ENCODE measurements around the gene TAAR9. TPM values are rescaled to one million over a fixed set of nuclear protein-coding genes. Genes with fewer than 3 reads are reported as not detected.

Gene TAAR9
- total RNA-seq, 1 donor from 2014 or later: not detected

DNA sequence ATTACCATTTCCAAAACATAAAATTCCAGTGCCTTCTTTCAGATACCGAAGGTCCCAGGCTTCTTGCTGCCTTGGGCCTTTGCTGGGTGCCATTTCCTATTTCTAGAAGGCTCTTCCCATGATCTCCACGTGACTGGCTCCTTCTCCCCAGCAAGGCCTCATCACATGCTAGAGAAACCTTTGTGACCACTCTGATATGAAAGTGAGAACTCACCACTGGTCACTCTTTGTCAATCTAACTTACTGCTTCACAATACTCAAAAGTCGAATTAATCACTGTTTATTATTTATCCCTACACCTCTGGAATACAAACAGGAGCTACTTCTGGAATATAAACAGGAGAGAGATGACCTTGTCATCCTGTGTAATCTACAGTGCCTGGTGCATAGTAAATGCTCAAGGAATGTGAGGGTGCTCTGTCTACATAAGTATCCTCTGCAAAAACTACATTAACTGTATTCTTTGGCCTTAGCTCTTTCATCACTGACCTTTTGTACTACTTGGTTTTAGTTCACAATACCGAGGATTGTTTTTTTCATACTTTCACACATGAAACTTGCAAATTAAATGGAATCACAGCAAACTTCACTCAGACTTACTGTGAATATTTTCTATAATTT lies 26.8 kb upstream of the TAAR9 start:
- DNase-seq (ENCODE audit: low spot score): no peak
- peak overlapping the region; percentile 58 for H3K27ac Mint-ChIP-seq (ENCODE audit: unreplicated experiment)
- H3K4me3 Mint-ChIP-seq (ENCODE audit: unreplicated experiment): peak overlapping the region; percentile 80
- peaks cover 3% of the 10 kb centered on the region for H3K36me3 Mint-ChIP-seq (ENCODE audit: low read depth)
- no peaks in the 10 kb centered on the region for H3K27me3 Mint-ChIP-seq (ENCODE audit: low read depth)
- TF ChIP-seq, protein P1, sequence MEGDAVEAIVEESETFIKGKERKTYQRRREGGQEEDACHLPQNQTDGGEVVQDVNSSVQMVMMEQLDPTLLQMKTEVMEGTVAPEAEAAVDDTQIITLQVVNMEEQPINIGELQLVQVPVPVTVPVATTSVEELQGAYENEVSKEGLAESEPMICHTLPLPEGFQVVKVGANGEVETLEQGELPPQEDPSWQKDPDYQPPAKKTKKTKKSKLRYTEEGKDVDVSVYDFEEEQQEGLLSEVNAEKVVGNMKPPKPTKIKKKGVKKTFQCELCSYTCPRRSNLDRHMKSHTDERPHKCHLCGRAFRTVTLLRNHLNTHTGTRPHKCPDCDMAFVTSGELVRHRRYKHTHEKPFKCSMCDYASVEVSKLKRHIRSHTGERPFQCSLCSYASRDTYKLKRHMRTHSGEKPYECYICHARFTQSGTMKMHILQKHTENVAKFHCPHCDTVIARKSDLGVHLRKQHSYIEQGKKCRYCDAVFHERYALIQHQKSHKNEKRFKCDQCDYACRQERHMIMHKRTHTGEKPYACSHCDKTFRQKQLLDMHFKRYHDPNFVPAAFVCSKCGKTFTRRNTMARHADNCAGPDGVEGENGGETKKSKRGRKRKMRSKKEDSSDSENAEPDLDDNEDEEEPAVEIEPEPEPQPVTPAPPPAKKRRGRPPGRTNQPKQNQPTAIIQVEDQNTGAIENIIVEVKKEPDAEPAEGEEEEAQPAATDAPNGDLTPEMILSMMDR (IDR thresholded peaks at IDR 0.05): no peak
- H3K4me1 Mint-ChIP-seq (ENCODE audit: low read depth): peaks cover 69% of the 10 kb centered on the region
- peaks cover 5% of the 10 kb centered on the region for H3K9me3 Mint-ChIP-seq (ENCODE audit: low read depth)

DNA sequence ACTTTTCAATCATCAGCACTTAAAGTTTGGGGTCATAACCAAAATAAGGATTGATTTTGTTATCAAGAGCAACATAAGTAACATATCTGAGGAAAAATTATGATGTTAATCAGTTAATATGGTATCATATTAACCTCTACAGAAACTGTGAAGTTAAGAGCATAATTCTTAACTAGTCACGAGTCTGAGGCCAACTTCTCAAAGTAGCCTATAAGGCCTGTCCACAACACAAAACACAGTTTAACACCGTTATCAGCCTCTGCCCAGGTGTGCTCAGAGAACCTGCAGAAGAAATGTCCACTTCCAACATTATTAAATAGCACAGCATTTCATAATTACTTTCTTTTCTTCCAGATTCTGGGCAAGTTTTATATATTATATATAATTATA lies 26.3 kb upstream of the TAAR9 start:
- no peak for DNase-seq (ENCODE audit: low spot score)
- H3K27me3 Mint-ChIP-seq (ENCODE audit: low read depth): no peaks in the 10 kb centered on the region
- no peak overlapping the region for H3K27ac Mint-ChIP-seq (ENCODE audit: unreplicated experiment)
- peaks cover 3% of the 10 kb centered on the region for H3K36me3 Mint-ChIP-seq (ENCODE audit: low read depth)
- H3K9me3 Mint-ChIP-seq (ENCODE audit: low read depth): peaks cover 5% of the 10 kb centered on the region
- TF ChIP-seq, protein P1 (IDR thresholded peaks at IDR 0.05): no peak
- H3K4me1 Mint-ChIP-seq (ENCODE audit: low read depth): peaks cover 64% of the 10 kb centered on the region
- H3K4me3 Mint-ChIP-seq (ENCODE audit: unreplicated experiment): peak overlapping the region; percentile 80

DNA sequence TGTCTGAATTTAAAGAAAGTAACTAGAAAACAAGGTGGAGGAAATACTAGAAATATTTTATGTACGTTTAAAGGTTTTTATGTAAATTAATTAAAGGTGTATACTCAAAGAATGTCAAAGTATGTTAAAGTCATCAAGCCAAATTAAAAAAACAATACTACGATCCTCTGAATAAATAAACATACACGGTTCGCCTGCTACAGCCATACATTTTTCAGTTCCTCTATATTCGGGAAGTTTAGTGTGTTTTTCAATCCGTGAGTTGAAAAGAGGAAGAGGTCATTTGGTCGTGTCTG lies 25.8 kb upstream of the TAAR9 start:
- H3K27ac Mint-ChIP-seq (ENCODE audit: unreplicated experiment): peak overlapping the region; percentile 74
- peaks cover 3% of the 10 kb centered on the region for H3K36me3 Mint-ChIP-seq (ENCODE audit: low read depth)
- peak overlapping the region; percentile 80 for H3K4me3 Mint-ChIP-seq (ENCODE audit: unreplicated experiment)
- TF ChIP-seq, protein P1 (IDR thresholded peaks at IDR 0.05): no peak
- H3K4me1 Mint-ChIP-seq (ENCODE audit: low read depth): peaks cover 62% of the 10 kb centered on the region
- peaks cover 4% of the 10 kb centered on the region for H3K9me3 Mint-ChIP-seq (ENCODE audit: low read depth)
- H3K27me3 Mint-ChIP-seq (ENCODE audit: low read depth): peaks cover 2% of the 10 kb centered on the region
- DNase-seq (ENCODE audit: low spot score): no peak

DNA sequence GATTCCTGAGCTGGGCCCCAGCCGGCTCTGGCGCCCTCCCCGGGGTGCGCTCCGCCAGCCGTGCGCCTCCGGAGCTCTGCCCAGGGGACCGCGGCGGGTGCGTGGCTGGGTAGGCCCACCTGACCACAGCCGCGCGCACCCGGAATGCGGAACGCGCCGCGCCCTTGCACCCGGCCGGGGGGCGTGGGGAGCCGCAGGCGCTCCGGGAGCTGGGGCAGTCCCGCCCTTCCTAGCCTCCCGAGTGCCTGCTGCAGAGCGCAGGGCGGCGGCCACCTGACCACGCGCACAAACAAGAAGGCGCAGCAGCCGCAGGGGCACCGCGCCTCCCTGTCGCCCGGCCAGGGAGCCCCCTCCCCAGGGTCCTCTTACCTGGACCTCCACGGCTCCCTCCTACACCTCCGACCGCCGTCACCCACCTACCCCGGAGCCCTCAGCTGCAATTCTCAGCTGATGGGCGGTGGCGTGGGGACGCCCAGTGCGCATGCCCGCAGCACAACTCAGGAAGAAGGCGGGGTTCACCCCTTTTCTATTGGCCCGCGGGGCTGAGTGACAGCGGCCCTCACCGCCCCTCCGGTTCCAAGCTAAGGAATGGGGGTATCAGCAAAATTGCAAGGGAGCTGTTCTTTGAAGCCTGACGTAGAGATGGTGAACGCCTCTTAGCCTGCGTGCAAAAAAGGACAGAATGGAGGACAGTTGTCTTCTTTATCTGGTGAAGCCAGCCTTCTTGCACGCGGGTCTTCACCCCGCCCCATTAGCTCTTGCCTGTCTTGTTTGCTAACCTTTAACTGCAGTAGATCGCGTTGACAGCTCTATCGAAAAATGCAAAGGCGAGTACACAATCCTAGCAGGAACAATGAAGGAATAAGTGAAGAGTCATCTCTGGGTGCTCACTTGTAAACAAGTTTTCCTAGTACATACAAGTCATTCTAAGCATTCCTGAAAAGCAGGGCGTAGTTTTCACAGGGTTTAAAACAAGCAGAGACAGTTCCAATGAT lies 25.1 kb upstream of the TAAR9 start, which contains the start of gene STX7:
Gene STX7 (minus strand): TSS at position 479 of the 995 bp plus-strand sequence. CDS start 9,586 bp downstream, outside the sequence.
- TF ChIP-seq, protein P1 (IDR thresholded peaks at IDR 0.05): peak; percentile 36
- H3K36me3 Mint-ChIP-seq (ENCODE audit: low read depth): peaks cover 3% of the 10 kb centered on the region
- peak; percentile 95 for DNase-seq (ENCODE audit: low spot score)
- peaks cover 2% of the 10 kb centered on the region for H3K27me3 Mint-ChIP-seq (ENCODE audit: low read depth)
- peak within 1 kb of the TSS; percentile 96 for H3K4me3 Mint-ChIP-seq (ENCODE audit: unreplicated experiment)
- H3K27ac Mint-ChIP-seq (ENCODE audit: unreplicated experiment): peak within 1 kb of the TSS; percentile 98
- peaks cover 56% of the 10 kb centered on the region for H3K4me1 Mint-ChIP-seq (ENCODE audit: low read depth)
- H3K9me3 Mint-ChIP-seq (ENCODE audit: low read depth): no peaks in the 10 kb centered on the region

DNA sequence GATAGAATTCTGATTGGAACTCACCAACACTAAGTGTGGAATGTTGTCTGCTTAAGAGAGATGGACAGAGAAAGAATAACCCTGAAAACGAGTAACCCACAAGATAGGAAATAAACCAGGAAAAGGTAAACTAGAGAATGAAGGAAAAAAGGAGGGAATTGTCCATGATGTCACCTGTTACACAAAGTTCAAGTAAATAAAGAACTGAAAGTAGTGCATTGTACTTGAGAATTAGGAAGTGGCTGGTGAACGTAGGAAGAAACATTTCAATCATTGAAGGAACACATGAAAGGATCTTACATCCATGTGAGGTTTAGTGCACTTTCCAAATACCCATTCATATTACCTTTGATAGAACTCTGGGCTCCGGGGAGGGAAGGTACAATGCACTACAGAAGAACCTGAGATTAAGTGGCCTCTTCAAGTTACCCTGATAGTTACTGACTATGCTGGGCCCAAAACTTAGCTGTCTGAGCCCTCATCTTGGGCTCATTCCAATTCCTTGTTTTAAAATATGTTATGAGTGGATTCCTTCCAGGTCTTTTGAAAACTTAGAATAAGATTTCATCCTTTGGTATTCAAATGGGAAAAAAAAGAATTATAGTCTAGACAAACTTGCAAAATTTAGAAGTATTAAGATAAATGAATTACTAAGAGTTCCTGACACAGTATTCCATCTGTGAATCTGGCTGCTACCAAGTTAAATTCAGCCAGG lies 24.1 kb upstream of the TAAR9 start:
- DNase-seq (ENCODE audit: low spot score): no peak
- Mint-ChIP-seq H3K4me1 (ENCODE audit: low read depth) (peaks cover 46% of the 10 kb centered on the region), H3K36me3 (ENCODE audit: low read depth) (no peaks in the 10 kb centered on the region), H3K27me3 (ENCODE audit: low read depth) (peaks cover 2% of the 10 kb centered on the region), H3K9me3 (ENCODE audit: low read depth) (no peaks in the 10 kb centered on the region), H3K27ac (ENCODE audit: unreplicated experiment) (peak overlapping the region; percentile 98), H3K4me3 (ENCODE audit: unreplicated experiment) (no peak overlapping the region)
- TF ChIP-seq, protein P1 (IDR thresholded peaks at IDR 0.05): no peak
